ENCODE results near the gene NEDD4L.

DNA sequence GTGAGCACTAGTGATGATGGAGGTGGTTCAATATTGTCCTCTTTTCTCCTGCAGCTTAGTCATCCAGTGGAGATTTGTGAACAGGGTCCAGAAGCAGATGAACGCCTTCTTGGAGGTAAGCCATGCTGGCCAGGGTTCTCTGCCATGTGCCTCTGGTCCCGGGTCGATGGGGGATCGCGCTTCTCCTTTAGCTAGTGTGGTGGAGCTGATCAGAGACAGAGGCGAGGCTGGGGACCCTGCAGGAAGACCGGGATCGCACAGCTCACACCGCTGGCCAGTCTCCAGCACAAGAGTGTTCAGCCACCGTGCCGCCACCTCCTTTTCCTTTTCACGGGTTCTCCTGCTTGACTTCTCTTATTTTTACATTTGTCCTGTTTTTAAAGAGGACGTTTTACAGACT, 341.4 kb downstream of the NEDD4L start:
- TF ChIP-seq ESRRA (IDR thresholded peaks at IDR 0.05; ENCODE audit: low read length) (no peak), POLR2A (IDR thresholded peaks at IDR 0.05; ENCODE audit: low read depth, low read length) (no peak), ZZZ3 (IDR thresholded peaks at IDR 0.05; ENCODE audit: control insufficient read depth, insufficient read length, low read depth) (no peak), CBFB (IDR thresholded peaks at IDR 0.05; ENCODE audit: low read depth) (no peak), TCF7 (IDR thresholded peaks at IDR 0.05; ENCODE audit: borderline replicate concordance) (no peak), NRF1 (conservative IDR thresholded peaks at IDR 0.05; ENCODE audit: low read depth, low read length) (no peak), SIN3A (IDR thresholded peaks at IDR 0.05; ENCODE audit: low read depth, low read length) (no peak), YY1 (IDR thresholded peaks at IDR 0.05; ENCODE audit: low read depth, low read length) (no peak)
- TF ChIP-seq, protein P1, sequence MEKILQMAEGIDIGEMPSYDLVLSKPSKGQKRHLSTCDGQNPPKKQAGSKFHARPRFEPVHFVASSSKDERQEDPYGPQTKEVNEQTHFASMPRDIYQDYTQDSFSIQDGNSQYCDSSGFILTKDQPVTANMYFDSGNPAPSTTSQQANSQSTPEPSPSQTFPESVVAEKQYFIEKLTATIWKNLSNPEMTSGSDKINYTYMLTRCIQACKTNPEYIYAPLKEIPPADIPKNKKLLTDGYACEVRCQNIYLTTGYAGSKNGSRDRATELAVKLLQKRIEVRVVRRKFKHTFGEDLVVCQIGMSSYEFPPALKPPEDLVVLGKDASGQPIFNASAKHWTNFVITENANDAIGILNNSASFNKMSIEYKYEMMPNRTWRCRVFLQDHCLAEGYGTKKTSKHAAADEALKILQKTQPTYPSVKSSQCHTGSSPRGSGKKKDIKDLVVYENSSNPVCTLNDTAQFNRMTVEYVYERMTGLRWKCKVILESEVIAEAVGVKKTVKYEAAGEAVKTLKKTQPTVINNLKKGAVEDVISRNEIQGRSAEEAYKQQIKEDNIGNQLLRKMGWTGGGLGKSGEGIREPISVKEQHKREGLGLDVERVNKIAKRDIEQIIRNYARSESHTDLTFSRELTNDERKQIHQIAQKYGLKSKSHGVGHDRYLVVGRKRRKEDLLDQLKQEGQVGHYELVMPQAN (conservative IDR thresholded peaks at IDR 0.05): no peak
- TF ChIP-seq, protein P2, sequence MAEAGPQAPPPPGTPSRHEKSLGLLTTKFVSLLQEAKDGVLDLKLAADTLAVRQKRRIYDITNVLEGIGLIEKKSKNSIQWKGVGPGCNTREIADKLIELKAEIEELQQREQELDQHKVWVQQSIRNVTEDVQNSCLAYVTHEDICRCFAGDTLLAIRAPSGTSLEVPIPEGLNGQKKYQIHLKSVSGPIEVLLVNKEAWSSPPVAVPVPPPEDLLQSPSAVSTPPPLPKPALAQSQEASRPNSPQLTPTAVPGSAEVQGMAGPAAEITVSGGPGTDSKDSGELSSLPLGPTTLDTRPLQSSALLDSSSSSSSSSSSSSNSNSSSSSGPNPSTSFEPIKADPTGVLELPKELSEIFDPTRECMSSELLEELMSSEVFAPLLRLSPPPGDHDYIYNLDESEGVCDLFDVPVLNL (IDR thresholded peaks at IDR 0.05; ENCODE audit: low read depth, low read length): no peak
- TF ChIP-seq, protein P3, sequence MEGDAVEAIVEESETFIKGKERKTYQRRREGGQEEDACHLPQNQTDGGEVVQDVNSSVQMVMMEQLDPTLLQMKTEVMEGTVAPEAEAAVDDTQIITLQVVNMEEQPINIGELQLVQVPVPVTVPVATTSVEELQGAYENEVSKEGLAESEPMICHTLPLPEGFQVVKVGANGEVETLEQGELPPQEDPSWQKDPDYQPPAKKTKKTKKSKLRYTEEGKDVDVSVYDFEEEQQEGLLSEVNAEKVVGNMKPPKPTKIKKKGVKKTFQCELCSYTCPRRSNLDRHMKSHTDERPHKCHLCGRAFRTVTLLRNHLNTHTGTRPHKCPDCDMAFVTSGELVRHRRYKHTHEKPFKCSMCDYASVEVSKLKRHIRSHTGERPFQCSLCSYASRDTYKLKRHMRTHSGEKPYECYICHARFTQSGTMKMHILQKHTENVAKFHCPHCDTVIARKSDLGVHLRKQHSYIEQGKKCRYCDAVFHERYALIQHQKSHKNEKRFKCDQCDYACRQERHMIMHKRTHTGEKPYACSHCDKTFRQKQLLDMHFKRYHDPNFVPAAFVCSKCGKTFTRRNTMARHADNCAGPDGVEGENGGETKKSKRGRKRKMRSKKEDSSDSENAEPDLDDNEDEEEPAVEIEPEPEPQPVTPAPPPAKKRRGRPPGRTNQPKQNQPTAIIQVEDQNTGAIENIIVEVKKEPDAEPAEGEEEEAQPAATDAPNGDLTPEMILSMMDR (IDR thresholded peaks at IDR 0.05 in 2 of 3, conservative IDR thresholded peaks at IDR 0.05 in 1 of 3; ENCODE audit: control insufficient read depth in 2 of 3, extremely low read depth in 1 of 3, insufficient read depth in 1 of 3, low read depth in 3 of 3, low read length in 3 of 3): no peak
- TF ChIP-seq, protein P4, sequence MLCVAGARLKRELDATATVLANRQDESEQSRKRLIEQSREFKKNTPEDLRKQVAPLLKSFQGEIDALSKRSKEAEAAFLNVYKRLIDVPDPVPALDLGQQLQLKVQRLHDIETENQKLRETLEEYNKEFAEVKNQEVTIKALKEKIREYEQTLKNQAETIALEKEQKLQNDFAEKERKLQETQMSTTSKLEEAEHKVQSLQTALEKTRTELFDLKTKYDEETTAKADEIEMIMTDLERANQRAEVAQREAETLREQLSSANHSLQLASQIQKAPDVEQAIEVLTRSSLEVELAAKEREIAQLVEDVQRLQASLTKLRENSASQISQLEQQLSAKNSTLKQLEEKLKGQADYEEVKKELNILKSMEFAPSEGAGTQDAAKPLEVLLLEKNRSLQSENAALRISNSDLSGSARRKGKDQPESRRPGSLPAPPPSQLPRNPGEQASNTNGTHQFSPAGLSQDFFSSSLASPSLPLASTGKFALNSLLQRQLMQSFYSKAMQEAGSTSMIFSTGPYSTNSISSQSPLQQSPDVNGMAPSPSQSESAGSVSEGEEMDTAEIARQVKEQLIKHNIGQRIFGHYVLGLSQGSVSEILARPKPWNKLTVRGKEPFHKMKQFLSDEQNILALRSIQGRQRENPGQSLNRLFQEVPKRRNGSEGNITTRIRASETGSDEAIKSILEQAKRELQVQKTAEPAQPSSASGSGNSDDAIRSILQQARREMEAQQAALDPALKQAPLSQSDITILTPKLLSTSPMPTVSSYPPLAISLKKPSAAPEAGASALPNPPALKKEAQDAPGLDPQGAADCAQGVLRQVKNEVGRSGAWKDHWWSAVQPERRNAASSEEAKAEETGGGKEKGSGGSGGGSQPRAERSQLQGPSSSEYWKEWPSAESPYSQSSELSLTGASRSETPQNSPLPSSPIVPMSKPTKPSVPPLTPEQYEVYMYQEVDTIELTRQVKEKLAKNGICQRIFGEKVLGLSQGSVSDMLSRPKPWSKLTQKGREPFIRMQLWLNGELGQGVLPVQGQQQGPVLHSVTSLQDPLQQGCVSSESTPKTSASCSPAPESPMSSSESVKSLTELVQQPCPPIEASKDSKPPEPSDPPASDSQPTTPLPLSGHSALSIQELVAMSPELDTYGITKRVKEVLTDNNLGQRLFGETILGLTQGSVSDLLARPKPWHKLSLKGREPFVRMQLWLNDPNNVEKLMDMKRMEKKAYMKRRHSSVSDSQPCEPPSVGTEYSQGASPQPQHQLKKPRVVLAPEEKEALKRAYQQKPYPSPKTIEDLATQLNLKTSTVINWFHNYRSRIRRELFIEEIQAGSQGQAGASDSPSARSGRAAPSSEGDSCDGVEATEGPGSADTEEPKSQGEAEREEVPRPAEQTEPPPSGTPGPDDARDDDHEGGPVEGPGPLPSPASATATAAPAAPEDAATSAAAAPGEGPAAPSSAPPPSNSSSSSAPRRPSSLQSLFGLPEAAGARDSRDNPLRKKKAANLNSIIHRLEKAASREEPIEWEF (IDR thresholded peaks at IDR 0.05; ENCODE audit: insufficient replicate concordance, low read depth, low read length): no peak
- TF ChIP-seq, protein P5, sequence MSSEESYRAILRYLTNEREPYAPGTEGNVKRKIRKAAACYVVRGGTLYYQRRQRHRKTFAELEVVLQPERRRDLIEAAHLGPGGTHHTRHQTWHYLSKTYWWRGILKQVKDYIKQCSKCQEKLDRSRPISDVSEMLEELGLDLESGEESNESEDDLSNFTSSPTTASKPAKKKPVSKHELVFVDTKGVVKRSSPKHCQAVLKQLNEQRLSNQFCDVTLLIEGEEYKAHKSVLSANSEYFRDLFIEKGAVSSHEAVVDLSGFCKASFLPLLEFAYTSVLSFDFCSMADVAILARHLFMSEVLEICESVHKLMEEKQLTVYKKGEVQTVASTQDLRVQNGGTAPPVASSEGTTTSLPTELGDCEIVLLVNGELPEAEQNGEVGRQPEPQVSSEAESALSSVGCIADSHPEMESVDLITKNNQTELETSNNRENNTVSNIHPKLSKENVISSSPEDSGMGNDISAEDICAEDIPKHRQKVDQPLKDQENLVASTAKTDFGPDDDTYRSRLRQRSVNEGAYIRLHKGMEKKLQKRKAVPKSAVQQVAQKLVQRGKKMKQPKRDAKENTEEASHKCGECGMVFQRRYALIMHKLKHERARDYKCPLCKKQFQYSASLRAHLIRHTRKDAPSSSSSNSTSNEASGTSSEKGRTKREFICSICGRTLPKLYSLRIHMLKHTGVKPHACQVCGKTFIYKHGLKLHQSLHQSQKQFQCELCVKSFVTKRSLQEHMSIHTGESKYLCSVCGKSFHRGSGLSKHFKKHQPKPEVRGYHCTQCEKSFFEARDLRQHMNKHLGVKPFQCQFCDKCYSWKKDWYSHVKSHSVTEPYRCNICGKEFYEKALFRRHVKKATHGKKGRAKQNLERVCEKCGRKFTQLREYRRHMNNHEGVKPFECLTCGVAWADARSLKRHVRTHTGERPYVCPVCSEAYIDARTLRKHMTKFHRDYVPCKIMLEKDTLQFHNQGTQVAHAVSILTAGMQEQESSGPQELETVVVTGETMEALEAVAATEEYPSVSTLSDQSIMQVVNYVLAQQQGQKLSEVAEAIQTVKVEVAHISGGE (CRISPR knock-in tag; IDR thresholded peaks at IDR 0.05): no peak
